GM21367 (cell line): Measurements from ENCODE around the gene ADCYAP1R1.
"Not testable (repeated sequence)": the region's sequence is repeated elsewhere in the genome, so short reads cannot be mapped to it uniquely, and the experiment has no call there.

Source experiments
- ATAC-seq: cut with Tn5 transposase; IDR thresholded peaks from one replicate; pipeline ENCODE4 v1.9.1; 2021; ENCODE audit not compliant: unreplicated experiment

The ADCYAP1R1 gene

GRCh38 chr7:31126976-31127375 lies 74.9 kb downstream of the ADCYAP1R1 start:
- ATAC-seq = no peak

- ATAC-seq = no peak
These were observed 77.0 kb downstream of the ADCYAP1R1 start for GRCh38 chr7:31129067-31129466.

GRCh38 chr7:31133497-31133896 lies 81.4 kb downstream of the ADCYAP1R1 start:
- no peak for ATAC-seq

GRCh38 chr7:31134246-31135188 lies 82.4 kb downstream of the ADCYAP1R1 start:
- no peak for ATAC-seq

- ATAC-seq = no peak
These were observed 85.1 kb downstream of the ADCYAP1R1 start for GRCh38 chr7:31137234-31137633.

- no peak for ATAC-seq
These were observed 93.2 kb downstream of the ADCYAP1R1 start for GRCh38 chr7:31145339-31145738.

- no peak for ATAC-seq
These were observed 93.9 kb downstream of the ADCYAP1R1 start for GRCh38 chr7:31146030-31146429.

GRCh38 chr7:31146538-31146937 lies 94.4 kb downstream of the ADCYAP1R1 start:
- ATAC-seq = no peak

- ATAC-seq = no peak
These were observed 99.7 kb downstream of the ADCYAP1R1 start for GRCh38 chr7:31151849-31152248.

GRCh38 chr7:31153318-31153717 lies 101.2 kb downstream of the ADCYAP1R1 start:
- ATAC-seq = not testable (repeated sequence)

- ATAC-seq = no peak
These were observed 108.8 kb downstream of the ADCYAP1R1 start for GRCh38 chr7:31160941-31161340.
